ENCODE data around the gene CDYL.

The CDYL gene

GRCh38 chr6:4903121-4903520, 126.9 kb downstream of the CDYL start:
- Histone ChIP-seq H3K9me3 (ENCODE audit: control insufficient read depth, insufficient read depth, low read length) (no peaks in the 10 kb centered on the region; the same call in 1 of the 2 replicates), H3K4me1 (ENCODE audit: insufficient read depth, low read length) (peaks cover 4% of the 10 kb centered on the region; the same call in 1 of the 2 replicates), H3K9ac (ENCODE audit: low read depth, low read length) (no peak overlapping the region), H3K36me3 (ENCODE audit: insufficient read depth, low read length) (peaks cover 6% of the 10 kb centered on the region; the same call in 1 of the 2 replicates)

- Histone ChIP-seq H3K9me3 (ENCODE audit: control insufficient read depth, insufficient read depth, low read length) (no peaks in the 10 kb centered on the region), H3K9ac (ENCODE audit: low read depth, low read length) (no peak overlapping the region), H3K4me1 (ENCODE audit: insufficient read depth, low read length) (peaks cover 4% of the 10 kb centered on the region; the same call in 1 of the 2 replicates), H3K36me3 (ENCODE audit: insufficient read depth, low read length) (peaks cover under 1% of the 10 kb centered on the region; the same call in 1 of the 2 replicates)
These were observed 127.7 kb downstream of the CDYL start for GRCh38 chr6:4903751-4904370.

GRCh38 chr6:4904461-4905025, 128.3 kb downstream of the CDYL start:
- Histone ChIP-seq H3K36me3 (ENCODE audit: insufficient read depth, low read length) (no peaks in the 10 kb centered on the region; the same call in 1 of the 2 replicates), H3K9ac (ENCODE audit: low read depth, low read length) (no peak overlapping the region), H3K4me1 (ENCODE audit: insufficient read depth, low read length) (peaks cover 4% of the 10 kb centered on the region; the same call in 1 of the 2 replicates), H3K9me3 (ENCODE audit: control insufficient read depth, insufficient read depth, low read length) (no peaks in the 10 kb centered on the region)

GRCh38 chr6:4905826-4906225, 129.6 kb downstream of the CDYL start:
- Histone ChIP-seq H3K4me1 (ENCODE audit: insufficient read depth, low read length) (peaks cover 4% of the 10 kb centered on the region; the same call in 1 of the 2 replicates), H3K36me3 (ENCODE audit: insufficient read depth, low read length) (no peaks in the 10 kb centered on the region; the same call in 1 of the 2 replicates), H3K9ac (ENCODE audit: low read depth, low read length) (no peak overlapping the region), H3K9me3 (ENCODE audit: control insufficient read depth, insufficient read depth, low read length) (no peaks in the 10 kb centered on the region)

- no peaks in the 10 kb centered on the region for H3K9me3 ChIP-seq (ENCODE audit: control insufficient read depth, insufficient read depth, low read length)
- H3K36me3 ChIP-seq (ENCODE audit: insufficient read depth, low read length): no peaks in the 10 kb centered on the region; the same call in 1 of the 2 replicates
- peaks cover 4% of the 10 kb centered on the region; the same call in 1 of the 2 replicates for H3K4me1 ChIP-seq (ENCODE audit: insufficient read depth, low read length)
- H3K9ac ChIP-seq (ENCODE audit: low read depth, low read length): no peak overlapping the region
These were observed 130.4 kb downstream of the CDYL start for GRCh38 chr6:4906293-4907276.

- Histone ChIP-seq H3K9me3 (ENCODE audit: control insufficient read depth, insufficient read depth, low read length) (no peaks in the 10 kb centered on the region), H3K4me1 (ENCODE audit: insufficient read depth, low read length) (peaks cover 4% of the 10 kb centered on the region), H3K36me3 (ENCODE audit: insufficient read depth, low read length) (no peaks in the 10 kb centered on the region; the same call in 1 of the 2 replicates), H3K9ac (ENCODE audit: low read depth, low read length) (no peak overlapping the region)
These were observed 131.4 kb downstream of the CDYL start for GRCh38 chr6:4907602-4908001.

- H3K9ac ChIP-seq (ENCODE audit: low read depth, low read length): no peak overlapping the region
These were observed 131.9 kb downstream of the CDYL start for GRCh38 chr6:4908062-4908461.

GRCh38 chr6:4909063-4909706, 133.0 kb downstream of the CDYL start:
- Histone ChIP-seq H3K9me3 (ENCODE audit: control insufficient read depth, insufficient read depth, low read length) (no peaks in the 10 kb centered on the region), H3K4me1 (ENCODE audit: insufficient read depth, low read length) (peaks cover 15% of the 10 kb centered on the region), H3K9ac (ENCODE audit: low read depth, low read length) (no peak overlapping the region), H3K36me3 (ENCODE audit: insufficient read depth, low read length) (peaks cover 3% of the 10 kb centered on the region; the same call in 1 of the 2 replicates)

More at GRCh38 chr6:4908062-4908461, 131.9 kb downstream of the CDYL start:
- no peaks in the 10 kb centered on the region; the same call in 1 of the 2 replicates for H3K36me3 ChIP-seq (ENCODE audit: insufficient read depth, low read length)
- H3K9me3 ChIP-seq (ENCODE audit: control insufficient read depth, insufficient read depth, low read length): no peaks in the 10 kb centered on the region
- peaks cover 4% of the 10 kb centered on the region for H3K4me1 ChIP-seq (ENCODE audit: insufficient read depth, low read length)

GRCh38 chr6:4910037-4910760, 134.0 kb downstream of the CDYL start:
- Histone ChIP-seq H3K9me3 (ENCODE audit: control insufficient read depth, insufficient read depth, low read length) (no peaks in the 10 kb centered on the region), H3K36me3 (ENCODE audit: insufficient read depth, low read length) (peaks cover 3% of the 10 kb centered on the region; the same call in 1 of the 2 replicates), H3K4me1 (ENCODE audit: insufficient read depth, low read length) (peaks cover 17% of the 10 kb centered on the region)

GRCh38 chr6:4912559-4912958, 136.4 kb downstream of the CDYL start:
- Histone ChIP-seq H3K9ac (ENCODE audit: low read depth, low read length) (no peak overlapping the region), H3K9me3 (ENCODE audit: control insufficient read depth, insufficient read depth, low read length) (no peaks in the 10 kb centered on the region), H3K36me3 (ENCODE audit: insufficient read depth, low read length) (peaks cover 6% of the 10 kb centered on the region; the same call in 1 of the 2 replicates), H3K4me1 (ENCODE audit: insufficient read depth, low read length) (peaks cover 17% of the 10 kb centered on the region)

More at GRCh38 chr6:4910037-4910760, 134.0 kb downstream of the CDYL start:
- no peak overlapping the region for H3K9ac ChIP-seq (ENCODE audit: low read depth, low read length)

GRCh38 chr6:4913705-4914419, 137.7 kb downstream of the CDYL start:
- Histone ChIP-seq H3K36me3 (ENCODE audit: insufficient read depth, low read length) (peaks cover 6% of the 10 kb centered on the region; the same call in 1 of the 2 replicates), H3K9me3 (ENCODE audit: control insufficient read depth, insufficient read depth, low read length) (no peaks in the 10 kb centered on the region), H3K4me1 (ENCODE audit: insufficient read depth, low read length) (peaks cover 16% of the 10 kb centered on the region), H3K9ac (ENCODE audit: low read depth, low read length) (no peak overlapping the region)

- H3K9me3 ChIP-seq (ENCODE audit: control insufficient read depth, insufficient read depth, low read length): no peaks in the 10 kb centered on the region
- peaks cover 6% of the 10 kb centered on the region; the same call in 1 of the 2 replicates for H3K36me3 ChIP-seq (ENCODE audit: insufficient read depth, low read length)
- peaks cover 18% of the 10 kb centered on the region for H3K4me1 ChIP-seq (ENCODE audit: insufficient read depth, low read length)
- no peak overlapping the region for H3K9ac ChIP-seq (ENCODE audit: low read depth, low read length)
These were observed 138.4 kb downstream of the CDYL start for GRCh38 chr6:4914420-4915159.
